Left renal pelvis (tissue), 4 donors: ENCODE measurements around the gene GRXCR2. TPM values are rescaled to one million over a fixed set of nuclear protein-coding genes. Genes with fewer than 3 reads are reported as not detected.
A peak's percentile ranks its signal among the peaks of the same experiment; 100 is the strongest.
"Not testable (repeated sequence)": the region's sequence is repeated elsewhere in the genome, so short reads cannot be mapped to it uniquely, and the experiment has no call there.

Source experiments
- DNase-seq, 4 donors: peaks; one replicate each; pipeline ENCODE4 v3.0.0-alpha.2; 2013; ENCODE audit warnings: low read depth in 4 of 4, low spot score in 3 of 4
- polyA plus RNA-seq, 4 donors: library from polyadenylated mRNA; unstranded; fragments of 120-200 nt; gene quantifications; one replicate each; pipeline ENCODE4 v1.2.1, GENCODE V29; 2013; ENCODE audit not compliant: insufficient read length in 4 of 4

The GRXCR2 gene
- polyA plus RNA-seq, 4 donors, result not detected

- peak in 2 of 4 donors; percentile 4 to 20 for DNase-seq
Measured at GRCh38 chr5:145887976-145888574, 15.3 kb upstream of the GRXCR2 start.

GRCh38 chr5:145887217-145887616 is 14.4 kb upstream of the GRXCR2 start:
- no peak for DNase-seq

- DNase-seq, result no peak
Measured at GRCh38 chr5:145874765-145875164, 2.0 kb upstream of the GRXCR2 start.

- DNase-seq, result no peak
Measured at GRCh38 chr5:145872486-145872885, 328 bp downstream of the GRXCR2 start.

- no peak for DNase-seq
Measured at GRCh38 chr5:145869753-145870152, 3.1 kb downstream of the GRXCR2 start.

- DNase-seq, result no peak
Measured at GRCh38 chr5:145867806-145868205, 5.0 kb downstream of the GRXCR2 start.

- not testable (repeated sequence) for DNase-seq
Measured at GRCh38 chr5:145864432-145864831, 8.4 kb downstream of the GRXCR2 start.

GRCh38 chr5:145863003-145863402 is 9.8 kb downstream of the GRXCR2 start:
- DNase-seq, result no peak

GRCh38 chr5:145859897-145860296 is 12.9 kb downstream of the GRXCR2 start:
- no peak for DNase-seq

GRCh38 chr5:145859453-145859852 is 13.4 kb downstream of the GRXCR2 start:
- no peak for DNase-seq

GRCh38 chr5:145858959-145859358 is 13.9 kb downstream of the GRXCR2 start:
- DNase-seq, result no peak

- peak in 3 of 4 donors; percentile 26 to 29 (median 27) for DNase-seq
Measured at GRCh38 chr5:145856285-145856818, 16.5 kb downstream of the GRXCR2 start.

- peak in 1 of 4 donors; percentile 20 for DNase-seq
Measured at GRCh38 chr5:145855763-145856267, 17.0 kb downstream of the GRXCR2 start.

- DNase-seq, result no peak
Measured at GRCh38 chr5:145854651-145855258, 18.1 kb downstream of the GRXCR2 start.

- DNase-seq, result no peak
Measured at GRCh38 chr5:145853781-145854376, 18.9 kb downstream of the GRXCR2 start.

- DNase-seq, result no peak
Measured at GRCh38 chr5:145852990-145853389, 19.8 kb downstream of the GRXCR2 start.

- no peak for DNase-seq
Measured at GRCh38 chr5:145848854-145849253, 24.0 kb downstream of the GRXCR2 start.

GRCh38 chr5:145847499-145848497 is 25.0 kb downstream of the GRXCR2 start:
- DNase-seq, result no peak

- DNase-seq, result no peak
Measured at GRCh38 chr5:145846081-145846480, 26.7 kb downstream of the GRXCR2 start.

GRCh38 chr5:145841299-145841698 is 31.5 kb downstream of the GRXCR2 start:
- no peak for DNase-seq
